GM18951 (cell line): Measurements from ENCODE around the gene ILKAP.
A peak's percentile ranks its signal among the peaks of the same experiment; 100 is the strongest.

Experiments used
- POLR2A ChIP-seq: IDR thresholded peaks from 4 replicates; pipeline ENCODE4 v1.6.1; 2011; ENCODE audit warnings: mild to moderate bottlenecking; ENCODE audit not compliant: insufficient read length, insufficient read depth; ENCODE audit errors: extremely low read depth
- in situ Hi-C: fragments of 300-500 bp; cut with MboI; formaldehyde crosslinking; loops from one replicate; pipeline ENCODE4 v1.12.0; 2022; ENCODE audit warnings: low sequenced_read_pairs, mixed read lengths, inconsistent platforms; ENCODE audit not compliant: unreplicated experiment

Gene ILKAP

GRCh38 chr2:238239863-238240756, 36.6 kb upstream of the ILKAP start, which contains the start of gene HES6:
Gene HES6, minus strand, starts transcription at chr2:238240038. Its CDS starts 133 bp downstream, at chr2:238239905.
- in situ Hi-C loops = no loop called here

GRCh38 chr2:238239543-238239862, 36.0 kb upstream of the ILKAP start:
- no peak for TF ChIP-seq POLR2A
- in situ Hi-C loops = no loop called here

More at GRCh38 chr2:238239863-238240756, 36.6 kb upstream of the ILKAP start, which contains the start of gene HES6:
- TF ChIP-seq POLR2A = peak; percentile 94

GRCh38 chr2:238238766-238239542, 35.5 kb upstream of the ILKAP start:
- no peak for TF ChIP-seq POLR2A
- in situ Hi-C loops = no loop called here

GRCh38 chr2:238238311-238238765, 34.8 kb upstream of the ILKAP start:
- no peak for TF ChIP-seq POLR2A
- in situ Hi-C loops = no loop called here

- in situ Hi-C loops = no loop called here
- no peak for TF ChIP-seq POLR2A
These were observed 34.1 kb upstream of the ILKAP start for GRCh38 chr2:238237431-238238135.

GRCh38 chr2:238236571-238236970, 33.1 kb upstream of the ILKAP start:
- in situ Hi-C loops = no loop called here
- no peak for TF ChIP-seq POLR2A

- in situ Hi-C loops = no loop called here
- TF ChIP-seq POLR2A = no peak
These were observed 32.4 kb upstream of the ILKAP start for GRCh38 chr2:238235856-238236255.

- in situ Hi-C loops = no loop called here
- no peak for TF ChIP-seq POLR2A
These were observed 31.8 kb upstream of the ILKAP start for GRCh38 chr2:238235331-238235732.

- in situ Hi-C loops = no loop called here
- no peak for TF ChIP-seq POLR2A
These were observed 30.1 kb upstream of the ILKAP start for GRCh38 chr2:238233625-238234024.

- TF ChIP-seq POLR2A = no peak
- in situ Hi-C loops = no loop called here
These were observed 28.3 kb upstream of the ILKAP start for GRCh38 chr2:238231809-238232208.

GRCh38 chr2:238231251-238231793, 27.8 kb upstream of the ILKAP start:
- in situ Hi-C loops = no loop called here
- TF ChIP-seq POLR2A = peak; percentile 30

GRCh38 chr2:238230699-238231098, 27.2 kb upstream of the ILKAP start:
- no peak for TF ChIP-seq POLR2A
- in situ Hi-C loops = no loop called here

GRCh38 chr2:238228700-238229099, 25.2 kb upstream of the ILKAP start:
- no peak for TF ChIP-seq POLR2A
- in situ Hi-C loops = no loop called here
